Upper lobe of left lung (tissue), 6 donors: ENCODE data around the gene ABHD18. TPM values are rescaled to one million over a fixed set of nuclear protein-coding genes. Genes with fewer than 3 reads are reported as not detected.
A peak's percentile ranks its signal among the peaks of the same experiment; 100 is the strongest.

Source experiments
- ATAC-seq, 2 donors: fragments of 200-7000 bp; cut with Tn5 transposase; one replicate each; pipeline ENCODE4 v1.9.1; 2022; ENCODE audit warnings: mild to moderate bottlenecking in 2 of 2, moderate library complexity in 2 of 2; ENCODE audit not compliant: low FRiP score in 2 of 2
- DNase-seq, 2 donors: peaks; one replicate each; pipeline ENCODE4 v3.0.0-alpha.2; 2019 to 2020
- H3K27ac ChIP-seq, 4 donors: fragments of 200-600 bp; sonication (generic); one replicate each; pipeline ENCODE4 v1.5.1; 2016 to 2019
- H3K27me3 ChIP-seq, 4 donors: fragments of 200-600 bp; sonication (generic); one replicate each; pipeline ENCODE4 v1.5.1; 2017 to 2019
- H3K36me3 ChIP-seq, 4 donors: fragments of 200-600 bp; sonication (generic); one replicate each; pipeline ENCODE4 v1.5.1; 2016 to 2019
- H3K4me1 ChIP-seq, 4 donors: fragments of 200-600 bp; sonication (generic); one replicate each; pipeline ENCODE4 v1.5.1; 2018 to 2019
- H3K4me3 ChIP-seq, 4 donors: fragments of 200-600 bp; sonication (generic); one replicate each; pipeline ENCODE4 v1.5.1; 2017 to 2019; ENCODE audit warnings: mild to moderate bottlenecking in 2 of 4, moderate library complexity in 1 of 4
- H3K9me3 ChIP-seq, 4 donors: fragments of 200-600 bp; sonication (generic); one replicate each; pipeline ENCODE4 v1.5.1; 2018 to 2019
- CTCF ChIP-seq, 6 experiments: fragments of 450-650 bp in 4 of 6; fragments of 200-600 bp in 2 of 6; sonication (generic) in 2 of 6; IDR thresholded peaks; one replicate each; pipeline ENCODE4 v1.5.1; 2016 to 2019; ENCODE audit warnings: antibody characterized with exemption in 6 of 6
- EP300 ChIP-seq, 4 donors: sonication (generic); formaldehyde crosslinking; IDR thresholded peaks; one replicate each; pipeline ENCODE4 v1.5.1; 2017; ENCODE audit warnings: antibody characterized with exemption in 4 of 4, control low read depth in 2 of 4
- POLR2A ChIP-seq, 4 donors: fragments of 450-650 bp; IDR thresholded peaks; one replicate each; pipeline ENCODE4 v1.5.1; 2016 to 2017; ENCODE audit warnings: antibody characterized with exemption in 4 of 4, mild to moderate bottlenecking in 2 of 4
- POLR2AphosphoS5 ChIP-seq, 2 donors: sonication (generic); formaldehyde crosslinking; IDR thresholded peaks; one replicate each; pipeline ENCODE4 v1.5.1; 2017; ENCODE audit warnings: antibody characterized with exemption in 2 of 2
- WGBS, 2 donors: methylation state at CpG; one replicate each; pipeline ENCODE4 v1.1.5; 2017 to 2018; 5-methylcytosine and 5-hydroxymethylcytosine counted together
- total RNA-seq, 6 donors: library from RNA; depleted of rRNA in 4 of 6; stranded (reverse); fragments of >200 nt in 4 of 6; gene quantifications; one replicate each; pipeline versions ENCODE4 v1.1.0 to v1.2.1, GENCODE V29; 2016 to 2021
- donor health status: DM: no; HTN: no; CAD: no; lungs with moderate emphysema.
- donor health status: DM: no; HTN: yes; CAD: no; lungs with severe emphysema.

Gene ABHD18
- total RNA-seq, 6 donors from 2014 or later = 9.3 to 30.4 (median 12.0) TPM

- peaks cover 0 to 7% (median 2%) of the 10 kb centered on the region in 4 donors for H3K36me3 ChIP-seq
- peaks cover 0 to 5% (median 2%) of the 10 kb centered on the region in 4 donors for H3K9me3 ChIP-seq
- WGBS, 2 donors = 84 to 85% methylated on average over 8 of the region's 8 CpGs
- no peaks in the 10 kb centered on the region for H3K4me1 ChIP-seq
- DNase-seq (peak in 1 of 2 donors; percentile 41), ATAC-seq (peak in 1 of 2 donors; percentile 55)
- no peak overlapping the region for H3K27ac ChIP-seq
- no peak overlapping the region for H3K4me3 ChIP-seq
- no peaks in the 10 kb centered on the region for H3K27me3 ChIP-seq
- TF ChIP-seq CTCF (IDR thresholded peaks at IDR 0.05) (peak in 2 of 6 experiments; percentile 16 to 23), POLR2AphosphoS5 (IDR thresholded peaks at IDR 0.05) (no peak), EP300 (IDR thresholded peaks at IDR 0.05) (no peak)
These were observed 32.6 kb downstream of the ABHD18 start for GRCh38 chr4:127997534-127998388.

GRCh38 chr4:128006592-128006991 is 41.4 kb downstream of the ABHD18 start:
- Histone ChIP-seq H3K9me3 (no peaks in the 10 kb centered on the region), H3K27ac (no peak overlapping the region), H3K36me3 (peaks cover 0 to 11% (median 5%) of the 10 kb centered on the region in 4 donors), H3K4me3 (no peak overlapping the region), H3K27me3 (no peaks in the 10 kb centered on the region), H3K4me1 (no peaks in the 10 kb centered on the region)
- WGBS, 2 donors = 90 to 92% methylated on average over 5 of the region's 5 CpGs
- TF ChIP-seq POLR2A (IDR thresholded peaks at IDR 0.05) = no peak
- TF ChIP-seq CTCF (IDR thresholded peaks at IDR 0.05) = no peak
- TF ChIP-seq EP300 (IDR thresholded peaks at IDR 0.05) = no peak
- TF ChIP-seq POLR2AphosphoS5 (IDR thresholded peaks at IDR 0.05) = no peak
- ATAC-seq (no peak), DNase-seq (no peak)

- WGBS, 2 donors = 75 to 79% methylated on average over 3 of the region's 3 CpGs
- DNase-seq (no peak), ATAC-seq (no peak)
- TF ChIP-seq POLR2AphosphoS5 (IDR thresholded peaks at IDR 0.05) (no peak), POLR2A (IDR thresholded peaks at IDR 0.05) (no peak)
- no peak overlapping the region for H3K4me3 ChIP-seq
- H3K27me3 ChIP-seq = no peaks in the 10 kb centered on the region
- H3K9me3 ChIP-seq = no peaks in the 10 kb centered on the region
- peaks cover 0 to 21% (median 6%) of the 10 kb centered on the region in 4 donors for H3K36me3 ChIP-seq
- H3K27ac ChIP-seq = no peak overlapping the region
- no peaks in the 10 kb centered on the region for H3K4me1 ChIP-seq
These were observed 44.2 kb downstream of the ABHD18 start for GRCh38 chr4:128009428-128009827.

GRCh38 chr4:128025319-128025718 is 60.1 kb downstream of the ABHD18 start:
- no peaks in the 10 kb centered on the region for H3K9me3 ChIP-seq
- H3K4me3 ChIP-seq = no peak overlapping the region
- H3K36me3 ChIP-seq = peaks cover 7 to 86% (median 38%) of the 10 kb centered on the region in 4 donors
- no peak for ATAC-seq
- H3K4me1 ChIP-seq = no peaks in the 10 kb centered on the region
- TF ChIP-seq CTCF (IDR thresholded peaks at IDR 0.05) (no peak), POLR2AphosphoS5 (IDR thresholded peaks at IDR 0.05) (no peak), EP300 (IDR thresholded peaks at IDR 0.05) (no peak), POLR2A (IDR thresholded peaks at IDR 0.05) (no peak)
- no peak for DNase-seq
- H3K27ac ChIP-seq = no peak overlapping the region
- no peaks in the 10 kb centered on the region for H3K27me3 ChIP-seq

- DNase-seq (no peak), ATAC-seq (no peak)
- Histone ChIP-seq H3K9me3 (no peaks in the 10 kb centered on the region), H3K4me1 (no peaks in the 10 kb centered on the region), H3K27ac (no peak overlapping the region), H3K4me3 (no peak overlapping the region), H3K27me3 (no peaks in the 10 kb centered on the region), H3K36me3 (peaks cover 0 to 58% (median 20%) of the 10 kb centered on the region in 4 donors)
- TF ChIP-seq CTCF (IDR thresholded peaks at IDR 0.05) (no peak), POLR2AphosphoS5 (IDR thresholded peaks at IDR 0.05) (no peak), POLR2A (IDR thresholded peaks at IDR 0.05) (no peak), EP300 (IDR thresholded peaks at IDR 0.05) (no peak)
- WGBS, 2 donors = 94 to 98% methylated on average over 4 of the region's 4 CpGs
These were observed 64.7 kb downstream of the ABHD18 start for GRCh38 chr4:128029907-128030306.
